ENCODE measurements around the gene AK8. TPM values are rescaled to one million over a fixed set of nuclear protein-coding genes. Genes with fewer than 3 reads are reported as not detected.

Gene AK8
- total and polyA plus RNA-seq, 7 donors: 0.10 TPM; not detected in 6

- H3K4me3 ChIP-seq: no peak overlapping the region
- H3K4me1 ChIP-seq: no peaks in the 10 kb centered on the region
- H3K27ac ChIP-seq: no peak overlapping the region
- ATAC-seq (no peak), DNase-seq (no peak)
- TF ChIP-seq CTCF (IDR thresholded peaks at IDR 0.05): no peak
- intact Hi-C loops (cut with DNase I): no loop called here
- WGBS, 3 donors: 79 to 87% (median 81%) methylated on average over 5 of the region's 5 CpGs
- H3K36me3 ChIP-seq (ENCODE audit: insufficient read depth in 1 of 2, low read depth in 1 of 2): no peaks in the 10 kb centered on the region
- H3K27me3 ChIP-seq (ENCODE audit: insufficient read depth in 3 of 3, low read length in 2 of 3): peaks cover 0 to 20% (median 2%) of the 10 kb centered on the region in 3 donors
- H3K9me3 ChIP-seq: no peaks in the 10 kb centered on the region
Measured at GRCh38 chr9:132791699-132792240, 86.3 kb downstream of the AK8 start.

- H3K4me1 ChIP-seq: no peaks in the 10 kb centered on the region
- intact Hi-C loops (cut with DNase I): no loop called here
- ATAC-seq: no peak
Measured at GRCh38 chr9:132789719-132790118, 88.4 kb downstream of the AK8 start.

GRCh38 chr9:132788378-132788777 is 89.7 kb downstream of the AK8 start:
- Histone ChIP-seq H3K4me1 (no peaks in the 10 kb centered on the region), H3K4me3 (no peak overlapping the region), H3K36me3 (ENCODE audit: insufficient read depth in 1 of 2, low read depth in 1 of 2) (no peaks in the 10 kb centered on the region), H3K9me3 (no peaks in the 10 kb centered on the region), H3K27me3 (ENCODE audit: insufficient read depth in 3 of 3, low read length in 2 of 3) (peaks cover 0 to 13% (median 0%) of the 10 kb centered on the region in 3 donors), H3K27ac (no peak overlapping the region)
- intact Hi-C loops (cut with DNase I): no loop called here
- DNase-seq: no peak
- ATAC-seq: no peak
- no peak for TF ChIP-seq CTCF (IDR thresholded peaks at IDR 0.05)
- WGBS, 3 donors: 73 to 79% (median 74%) methylated on average over 1 of the region's 1 CpG

More at GRCh38 chr9:132789719-132790118, 88.4 kb downstream of the AK8 start:
- Histone ChIP-seq H3K27me3 (ENCODE audit: insufficient read depth in 3 of 3, low read length in 2 of 3) (peaks cover 0 to 22% (median 0%) of the 10 kb centered on the region in 3 donors), H3K4me3 (no peak overlapping the region), H3K36me3 (ENCODE audit: insufficient read depth in 1 of 2, low read depth in 1 of 2) (no peaks in the 10 kb centered on the region), H3K27ac (no peak overlapping the region), H3K9me3 (no peaks in the 10 kb centered on the region)
- 47 to 55% (median 48%) methylated on average over 3 of the region's 3 CpGs for WGBS, 3 donors
- TF ChIP-seq CTCF (IDR thresholded peaks at IDR 0.05): no peak
- DNase-seq: no peak

GRCh38 chr9:132787748-132788159 is 90.3 kb downstream of the AK8 start:
- intact Hi-C loops (cut with DNase I): no loop called here
- ATAC-seq: no peak
- WGBS, 3 donors: 73 to 84% (median 76%) methylated on average over 1 of the region's 1 CpG
- H3K27me3 ChIP-seq (ENCODE audit: insufficient read depth in 3 of 3, low read length in 2 of 3): peaks cover 0 to 16% (median 0%) of the 10 kb centered on the region in 3 donors
- H3K27ac ChIP-seq: no peak overlapping the region
- no peaks in the 10 kb centered on the region for H3K9me3 ChIP-seq
- H3K36me3 ChIP-seq (ENCODE audit: insufficient read depth in 1 of 2, low read depth in 1 of 2): no peaks in the 10 kb centered on the region
- DNase-seq: no peak
- no peak overlapping the region for H3K4me3 ChIP-seq
- no peaks in the 10 kb centered on the region for H3K4me1 ChIP-seq
- TF ChIP-seq CTCF (IDR thresholded peaks at IDR 0.05): no peak

- no peaks in the 10 kb centered on the region for H3K4me1 ChIP-seq
- 75 to 79% (median 76%) methylated on average over 4 of the region's 4 CpGs for WGBS, 3 donors
- DNase-seq (no peak), ATAC-seq (no peak)
- no peak for TF ChIP-seq CTCF (IDR thresholded peaks at IDR 0.05)
- peaks cover 0 to 34% (median 1%) of the 10 kb centered on the region in 3 donors for H3K27me3 ChIP-seq (ENCODE audit: insufficient read depth in 3 of 3, low read length in 2 of 3)
- no peaks in the 10 kb centered on the region for H3K36me3 ChIP-seq (ENCODE audit: insufficient read depth in 1 of 2, low read depth in 1 of 2)
- H3K4me3 ChIP-seq: no peak overlapping the region
- intact Hi-C loops (cut with DNase I): no loop called here
- no peak overlapping the region for H3K27ac ChIP-seq
- H3K9me3 ChIP-seq: no peaks in the 10 kb centered on the region
Measured at GRCh38 chr9:132784286-132784830, 93.7 kb downstream of the AK8 start.
